H9 (cell line): Measurements from ENCODE around the gene LIMK2. TPM values are rescaled to one million over a fixed set of nuclear protein-coding genes. Genes with fewer than 3 reads are reported as not detected.

ENCODE experiments used
- DNase-seq: peaks from one replicate; pipeline ENCODE4 v3.0.0-alpha.2; 2017
- H2AFZ ChIP-seq: one replicate; pipeline ENCODE4 v1.6.1; 2013; ENCODE audit warnings: mild to moderate bottlenecking, low read length, control low read depth, moderate library complexity
- H2AK5ac ChIP-seq: 2 replicates; pipeline ENCODE4 v1.6.1; 2013; ENCODE audit warnings: low read length, control low read depth, mixed read lengths; ENCODE audit not compliant: insufficient read length
- H2BK120ac ChIP-seq: one replicate; pipeline ENCODE4 v1.6.1; 2013; ENCODE audit warnings: low read depth, mild to moderate bottlenecking, low read length, control low read depth, inconsistent platforms; ENCODE audit not compliant: poor library complexity, severe bottlenecking
- H2BK12ac ChIP-seq: 2 replicates; pipeline ENCODE4 v1.6.1; 2013; ENCODE audit warnings: low read length, control low read depth, mixed read lengths, low read depth; ENCODE audit not compliant: insufficient read length
- H2BK15ac ChIP-seq: 2 replicates; pipeline ENCODE4 v1.6.1; 2013; ENCODE audit warnings: low read depth, low read length, control low read depth
- H2BK20ac ChIP-seq: one replicate; pipeline ENCODE4 v1.6.1; 2013; ENCODE audit warnings: low read depth, mild to moderate bottlenecking, low read length, control low read depth, inconsistent platforms; ENCODE audit not compliant: poor library complexity, severe bottlenecking
- H2BK5ac ChIP-seq: 2 replicates; pipeline ENCODE4 v1.6.1; 2013; ENCODE audit warnings: low read length, control low read depth, mixed read lengths; ENCODE audit not compliant: insufficient read length
- H3K14ac ChIP-seq: 2 replicates; pipeline ENCODE4 v1.6.1; 2013; ENCODE audit warnings: low read length, control low read depth; ENCODE audit not compliant: insufficient read depth
- H3K18ac ChIP-seq: 2 replicates; pipeline ENCODE4 v1.6.1; 2013; ENCODE audit warnings: low read depth, mild to moderate bottlenecking, mixed read lengths, low read length, control low read depth; ENCODE audit not compliant: insufficient read length
- H3K23ac ChIP-seq: 2 replicates; pipeline ENCODE4 v1.6.1; 2013; ENCODE audit warnings: low read length, control low read depth, mixed read lengths, low read depth; ENCODE audit not compliant: insufficient read length
- H3K23me2 ChIP-seq: 2 replicates; pipeline ENCODE4 v1.6.1; 2013; ENCODE audit warnings: low read depth, mild to moderate bottlenecking, mixed read lengths, low read length, control low read depth; ENCODE audit not compliant: insufficient read length, poor library complexity, severe bottlenecking
- H3K27ac ChIP-seq: 2 replicates; pipeline ENCODE4 v1.5.1; 2013; ENCODE audit warnings: low read length, control low read depth, mixed read lengths, low read depth; ENCODE audit not compliant: insufficient read length
- H3K27me3 ChIP-seq: 2 replicates; pipeline ENCODE4 v1.6.1; 2013; ENCODE audit warnings: low read length, control low read depth, inconsistent platforms; ENCODE audit not compliant: insufficient read depth
- H3K4ac ChIP-seq: 2 replicates; pipeline ENCODE4 v1.6.1; 2013; ENCODE audit warnings: low read depth, mild to moderate bottlenecking, control low read depth, inconsistent platforms, low read length, moderate library complexity
- H3K4me1 ChIP-seq: 2 replicates; pipeline ENCODE4 v1.6.1; 2013; ENCODE audit warnings: low read length, control low read depth, inconsistent platforms; ENCODE audit not compliant: insufficient read depth
- H3K4me2 ChIP-seq: 2 replicates; pipeline ENCODE4 v1.6.1; 2013; ENCODE audit warnings: low read length, control low read depth, mixed read lengths; ENCODE audit not compliant: insufficient read length, insufficient read depth
- H3K56ac ChIP-seq: 2 replicates; pipeline ENCODE4 v1.6.1; 2013; ENCODE audit warnings: low read depth, mild to moderate bottlenecking, mixed read lengths, low read length, control low read depth; ENCODE audit not compliant: insufficient read length
- H3K79me1 ChIP-seq: 2 replicates; pipeline ENCODE4 v1.6.1; 2013; ENCODE audit warnings: low read depth, mild to moderate bottlenecking, moderate library complexity, low read length, control low read depth, inconsistent platforms; ENCODE audit not compliant: insufficient read depth, poor library complexity, severe bottlenecking
- H3K79me2 ChIP-seq: 2 replicates; pipeline ENCODE4 v1.6.1; 2013; ENCODE audit warnings: low read length, control low read depth, inconsistent platforms; ENCODE audit not compliant: insufficient read depth
- H3K9ac ChIP-seq: 2 replicates; pipeline ENCODE4 v1.6.1; 2013; ENCODE audit warnings: low read length, control low read depth, mixed read lengths; ENCODE audit not compliant: insufficient read length; ENCODE audit errors: extremely low read depth
- H3K9me3 ChIP-seq: one replicate; pipeline ENCODE4 v1.6.1; 2013; ENCODE audit warnings: low read depth, low read length, inconsistent platforms; ENCODE audit not compliant: control insufficient read depth
- H3T11ph ChIP-seq: one replicate; pipeline ENCODE4 v1.6.1; 2013; ENCODE audit warnings: mild to moderate bottlenecking, low read length, control low read depth, inconsistent platforms
- H4K20me1 ChIP-seq: one replicate; pipeline ENCODE4 v1.6.1; 2013; ENCODE audit not compliant: control insufficient read depth, insufficient read length, insufficient read depth
- H4K5ac ChIP-seq: 2 replicates; pipeline ENCODE4 v1.6.1; 2013; ENCODE audit warnings: low read depth, mild to moderate bottlenecking, mixed read lengths, low read length, control low read depth; ENCODE audit not compliant: insufficient read length
- H4K8ac ChIP-seq: replicated peaks from 2 replicates; pipeline ENCODE4 v1.6.1; 2013; ENCODE audit warnings: low read length, control low read depth, mixed read lengths, low read depth; ENCODE audit not compliant: insufficient read length
- H4K91ac ChIP-seq: 2 replicates; pipeline ENCODE4 v1.6.1; 2013; ENCODE audit warnings: low read depth, mild to moderate bottlenecking, moderate library complexity, mixed read lengths, low read length, control low read depth; ENCODE audit not compliant: insufficient read length
- H3K27ac Mint-ChIP-seq, 3 experiments: 2 replicates in 2 of 3; 3 replicates in 1 of 3; pipeline ENCODE4 v1.8.0; 2020 to 2021; ENCODE audit warnings: mixed read lengths in 3 of 3, mild to moderate bottlenecking in 1 of 3, moderate library complexity in 1 of 3
- H3K27me3 Mint-ChIP-seq: 2 replicates; pipeline ENCODE4 v1.8.0; 2021; ENCODE audit warnings: low read depth, mild to moderate bottlenecking, moderate library complexity, mixed read lengths
- H3K36me3 Mint-ChIP-seq, 3 experiments: 2 replicates in 2 of 3; 3 replicates in 1 of 3; pipeline ENCODE4 v1.8.0; 2020 to 2021; ENCODE audit warnings: low read depth in 3 of 3, mixed read lengths in 3 of 3; ENCODE audit not compliant: insufficient read depth in 1 of 3
- H3K4me1 Mint-ChIP-seq, 2 experiments: 2 replicates each; pipeline ENCODE4 v1.8.0; 2020; ENCODE audit warnings: mixed read lengths in 2 of 2
- H3K4me3 Mint-ChIP-seq, 2 experiments: 2 replicates in 1 of 2; 3 replicates in 1 of 2; pipeline ENCODE4 v1.8.0; 2020 to 2021; ENCODE audit warnings: mild to moderate bottlenecking in 2 of 2, mixed read lengths in 2 of 2, moderate library complexity in 1 of 2
- H3K9me3 Mint-ChIP-seq, 2 experiments: 2 replicates in 1 of 2; 3 replicates in 1 of 2; pipeline ENCODE4 v1.8.0; 2020; ENCODE audit warnings: mild to moderate bottlenecking in 2 of 2, mixed read lengths in 2 of 2, moderate library complexity in 1 of 2
- total RNA-seq: library from RNA; stranded (reverse); gene quantifications from 2 replicates; pipeline ENCODE4 v1.2.1, GENCODE V29; 2021
- TF ChIP-seq, protein P1 (sequence below): fragments of 200-600 bp; sonication (generic); conservative IDR thresholded peaks from 3 replicates; pipeline ENCODE4 v1.8.0; 2021; ENCODE audit warnings: antibody characterized with exemption, mild to moderate bottlenecking

LIMK2 gene
- total RNA-seq, 1 experiment from 2014 or later: 51.3 TPM

GRCh38 chr22:31241936-31242335 is 29.8 kb downstream of the LIMK2 start:
- no peak overlapping the region for H2BK12ac ChIP-seq
- no peak overlapping the region for H3K9ac ChIP-seq
- no peak overlapping the region for H4K5ac ChIP-seq
- H3K27me3 Mint-ChIP-seq: no peaks in the 10 kb centered on the region; the same call in 1 of the 2 replicates
- H2BK15ac ChIP-seq: no peak overlapping the region
- H3K9me3 ChIP-seq: no peaks in the 10 kb centered on the region
- no peak overlapping the region for H3K4me3 Mint-ChIP-seq
- H2AFZ ChIP-seq: no peak overlapping the region
- peaks cover 7% of the 10 kb centered on the region; the same call in 1 of the 2 replicates for H3K4me1 ChIP-seq
- H3K79me2 ChIP-seq: no peaks in the 10 kb centered on the region
- no peak overlapping the region for H3K27ac Mint-ChIP-seq
- no peak overlapping the region for H3K23ac ChIP-seq
- H3K27me3 ChIP-seq: no peaks in the 10 kb centered on the region
- H3K18ac ChIP-seq: no peak overlapping the region
- no peaks in the 10 kb centered on the region for H3K23me2 ChIP-seq
- no peak overlapping the region for H2AK5ac ChIP-seq
- no peak overlapping the region for H2BK120ac ChIP-seq
- H3K4me2 ChIP-seq: no peak overlapping the region
- no peak overlapping the region for H4K8ac ChIP-seq
- peaks cover 27 to 32% of the 10 kb centered on the region in 2 experiments for H3K4me1 Mint-ChIP-seq
- no peaks in the 10 kb centered on the region for H4K20me1 ChIP-seq
- peaks cover 0 to 5% (median 4%) of the 10 kb centered on the region in 3 experiments; a peak in 4 of 7 replicates for H3K36me3 Mint-ChIP-seq
- H3K14ac ChIP-seq: no peak overlapping the region
- no peaks in the 10 kb centered on the region for H3K79me1 ChIP-seq
- no peak for DNase-seq
- H3K9me3 Mint-ChIP-seq: no peaks in the 10 kb centered on the region
- H3K27ac ChIP-seq: no peak overlapping the region
- no peak overlapping the region for H4K91ac ChIP-seq
- H2BK20ac ChIP-seq: no peak overlapping the region
- no peak overlapping the region for H2BK5ac ChIP-seq
- no peak overlapping the region for H3T11ph ChIP-seq
- no peak overlapping the region for H3K56ac ChIP-seq
- TF ChIP-seq, protein P1, sequence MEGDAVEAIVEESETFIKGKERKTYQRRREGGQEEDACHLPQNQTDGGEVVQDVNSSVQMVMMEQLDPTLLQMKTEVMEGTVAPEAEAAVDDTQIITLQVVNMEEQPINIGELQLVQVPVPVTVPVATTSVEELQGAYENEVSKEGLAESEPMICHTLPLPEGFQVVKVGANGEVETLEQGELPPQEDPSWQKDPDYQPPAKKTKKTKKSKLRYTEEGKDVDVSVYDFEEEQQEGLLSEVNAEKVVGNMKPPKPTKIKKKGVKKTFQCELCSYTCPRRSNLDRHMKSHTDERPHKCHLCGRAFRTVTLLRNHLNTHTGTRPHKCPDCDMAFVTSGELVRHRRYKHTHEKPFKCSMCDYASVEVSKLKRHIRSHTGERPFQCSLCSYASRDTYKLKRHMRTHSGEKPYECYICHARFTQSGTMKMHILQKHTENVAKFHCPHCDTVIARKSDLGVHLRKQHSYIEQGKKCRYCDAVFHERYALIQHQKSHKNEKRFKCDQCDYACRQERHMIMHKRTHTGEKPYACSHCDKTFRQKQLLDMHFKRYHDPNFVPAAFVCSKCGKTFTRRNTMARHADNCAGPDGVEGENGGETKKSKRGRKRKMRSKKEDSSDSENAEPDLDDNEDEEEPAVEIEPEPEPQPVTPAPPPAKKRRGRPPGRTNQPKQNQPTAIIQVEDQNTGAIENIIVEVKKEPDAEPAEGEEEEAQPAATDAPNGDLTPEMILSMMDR: no peak; the same call in 2 of the 3 replicates
- no peak overlapping the region for H3K4ac ChIP-seq
